Activated naive CD4-positive, alpha-beta T cell treated with anti-CD3 and anti-CD28 coated beads, Interleukin-2, amount 10 ng/mL, durations not matched to agents 7 days and 5 days (primary cell): ENCODE measurements around the gene BNC1.

ENCODE experiments used
- CTCF ChIA-PET: fragments of 350-600 bp; sonication (Branson Sonifier 250); formaldehyde crosslinking; loops from one replicate; lab custom pipeline; 2021; ENCODE audit warnings: antibody characterized with exemption; lab: Charles Lee
- DNase-seq: peaks from one replicate; pipeline ENCODE4 v3.0.0-alpha.2; 2020
- H3K27ac Mint-ChIP-seq: one replicate; pipeline ENCODE4 v1.8.0; 2021; ENCODE audit warnings: mild to moderate bottlenecking, moderate library complexity, mixed read lengths
- H3K27me3 Mint-ChIP-seq: one replicate; pipeline ENCODE4 v1.8.0; 2021; ENCODE audit warnings: mild to moderate bottlenecking, mixed read lengths
- H3K36me3 Mint-ChIP-seq: one replicate; pipeline ENCODE4 v1.8.0; 2021; ENCODE audit warnings: mixed read lengths
- H3K4me1 Mint-ChIP-seq: one replicate; pipeline ENCODE4 v1.8.0; 2021; ENCODE audit warnings: mixed read lengths
- H3K4me3 Mint-ChIP-seq: one replicate; pipeline ENCODE4 v1.8.0; 2021; ENCODE audit warnings: mild to moderate bottlenecking, moderate library complexity, mixed read lengths
- H3K9me3 Mint-ChIP-seq: one replicate; pipeline ENCODE4 v1.8.0; 2021; ENCODE audit warnings: mixed read lengths

BNC1 gene

GRCh38 chr15:83284559-83285283, at the start of gene BNC1:
TSS of gene BNC1 (minus strand) at chr15:83284664. CDS start at chr15:83284628, 36 bp downstream.
- Mint-ChIP-seq H3K27me3 (peaks cover 78% of the 10 kb centered on the region), H3K27ac (no peak within 1 kb of the TSS), H3K4me3 (peak within 1 kb of the TSS; percentile 31), H3K36me3 (no peaks in the 10 kb centered on the region), H3K4me1 (peaks cover 3% of the 10 kb centered on the region), H3K9me3 (no peaks in the 10 kb centered on the region)
- DNase-seq, result no peak
- CTCF ChIA-PET, result no interaction called here

- Mint-ChIP-seq H3K9me3 (no peaks in the 10 kb centered on the region), H3K36me3 (no peaks in the 10 kb centered on the region), H3K4me1 (no peaks in the 10 kb centered on the region), H3K27me3 (peaks cover 4% of the 10 kb centered on the region), H3K27ac (no peak overlapping the region), H3K4me3 (no peak overlapping the region)
- CTCF ChIA-PET, result no interaction called here
- DNase-seq, result no peak
Measured at GRCh38 chr15:83327041-83327440, 42.6 kb upstream of the BNC1 start.

GRCh38 chr15:83324799-83325198, 40.3 kb upstream of the BNC1 start:
- Mint-ChIP-seq H3K36me3 (no peaks in the 10 kb centered on the region), H3K9me3 (no peaks in the 10 kb centered on the region), H3K4me3 (no peak overlapping the region), H3K27ac (no peak overlapping the region), H3K4me1 (no peaks in the 10 kb centered on the region), H3K27me3 (peaks cover 4% of the 10 kb centered on the region)
- CTCF ChIA-PET, result no interaction called here
- no peak for DNase-seq

GRCh38 chr15:83323296-83323711, 38.8 kb upstream of the BNC1 start:
- no peak for DNase-seq
- no peaks in the 10 kb centered on the region for H3K4me1 Mint-ChIP-seq
- CTCF ChIA-PET, result no interaction called here

GRCh38 chr15:83322691-83323090, 38.2 kb upstream of the BNC1 start:
- Mint-ChIP-seq H3K27me3 (peaks cover 9% of the 10 kb centered on the region), H3K4me1 (no peaks in the 10 kb centered on the region), H3K9me3 (no peaks in the 10 kb centered on the region), H3K27ac (no peak overlapping the region), H3K36me3 (no peaks in the 10 kb centered on the region), H3K4me3 (no peak overlapping the region)
- CTCF ChIA-PET, result no interaction called here
- DNase-seq, result no peak

More at GRCh38 chr15:83323296-83323711, 38.8 kb upstream of the BNC1 start:
- H3K9me3 Mint-ChIP-seq, result no peaks in the 10 kb centered on the region
- H3K27me3 Mint-ChIP-seq, result peaks cover 7% of the 10 kb centered on the region
- no peak overlapping the region for H3K27ac Mint-ChIP-seq
- no peaks in the 10 kb centered on the region for H3K36me3 Mint-ChIP-seq
- H3K4me3 Mint-ChIP-seq, result no peak overlapping the region

GRCh38 chr15:83322061-83322460, 37.6 kb upstream of the BNC1 start:
- Mint-ChIP-seq H3K36me3 (no peaks in the 10 kb centered on the region), H3K4me3 (no peak overlapping the region), H3K9me3 (no peaks in the 10 kb centered on the region), H3K27me3 (peaks cover 12% of the 10 kb centered on the region), H3K4me1 (no peaks in the 10 kb centered on the region), H3K27ac (no peak overlapping the region)
- CTCF ChIA-PET, result no interaction called here
- no peak for DNase-seq

GRCh38 chr15:83320844-83321243, 36.4 kb upstream of the BNC1 start:
- Mint-ChIP-seq H3K4me3 (no peak overlapping the region), H3K9me3 (no peaks in the 10 kb centered on the region), H3K4me1 (no peaks in the 10 kb centered on the region), H3K27ac (no peak overlapping the region), H3K36me3 (no peaks in the 10 kb centered on the region), H3K27me3 (peaks cover 8% of the 10 kb centered on the region)
- no peak for DNase-seq
- CTCF ChIA-PET, result no interaction called here

- Mint-ChIP-seq H3K4me3 (no peak overlapping the region), H3K9me3 (no peaks in the 10 kb centered on the region), H3K36me3 (no peaks in the 10 kb centered on the region), H3K4me1 (no peaks in the 10 kb centered on the region), H3K27me3 (peaks cover 8% of the 10 kb centered on the region), H3K27ac (no peak overlapping the region)
- DNase-seq, result no peak
- CTCF ChIA-PET, result no interaction called here
Measured at GRCh38 chr15:83320404-83320803, 35.9 kb upstream of the BNC1 start.

GRCh38 chr15:83319771-83320170, 35.3 kb upstream of the BNC1 start:
- no peaks in the 10 kb centered on the region for H3K4me1 Mint-ChIP-seq
- H3K27ac Mint-ChIP-seq, result no peak overlapping the region
- H3K9me3 Mint-ChIP-seq, result no peaks in the 10 kb centered on the region
- H3K36me3 Mint-ChIP-seq, result no peaks in the 10 kb centered on the region
- H3K27me3 Mint-ChIP-seq, result peaks cover 8% of the 10 kb centered on the region
- CTCF ChIA-PET, result no interaction called here
- no peak overlapping the region for H3K4me3 Mint-ChIP-seq
- no peak for DNase-seq

- no peak overlapping the region for H3K4me3 Mint-ChIP-seq
Measured at GRCh38 chr15:83318861-83319415, 34.5 kb upstream of the BNC1 start.

GRCh38 chr15:83318036-83318435, 33.6 kb upstream of the BNC1 start:
- H3K27me3 Mint-ChIP-seq, result peaks cover 8% of the 10 kb centered on the region
- no peaks in the 10 kb centered on the region for H3K36me3 Mint-ChIP-seq
- H3K27ac Mint-ChIP-seq, result no peak overlapping the region
- H3K4me3 Mint-ChIP-seq, result no peak overlapping the region
- DNase-seq, result no peak
- no peaks in the 10 kb centered on the region for H3K9me3 Mint-ChIP-seq
- no peaks in the 10 kb centered on the region for H3K4me1 Mint-ChIP-seq
- CTCF ChIA-PET, result no interaction called here

More at GRCh38 chr15:83318861-83319415, 34.5 kb upstream of the BNC1 start:
- no peak for DNase-seq
- Mint-ChIP-seq H3K4me1 (no peaks in the 10 kb centered on the region), H3K27me3 (peaks cover 8% of the 10 kb centered on the region), H3K36me3 (no peaks in the 10 kb centered on the region), H3K9me3 (no peaks in the 10 kb centered on the region), H3K27ac (no peak overlapping the region)
- CTCF ChIA-PET, result no interaction called here

GRCh38 chr15:83312071-83312470, 27.6 kb upstream of the BNC1 start:
- Mint-ChIP-seq H3K36me3 (no peaks in the 10 kb centered on the region), H3K4me3 (no peak overlapping the region), H3K27ac (no peak overlapping the region), H3K9me3 (no peaks in the 10 kb centered on the region), H3K27me3 (peaks cover 3% of the 10 kb centered on the region), H3K4me1 (no peaks in the 10 kb centered on the region)
- DNase-seq, result no peak
- CTCF ChIA-PET, result no interaction called here

- CTCF ChIA-PET, result no interaction called here
- no peak for DNase-seq
- no peak overlapping the region for H3K27ac Mint-ChIP-seq
- H3K4me3 Mint-ChIP-seq, result no peak overlapping the region
- H3K9me3 Mint-ChIP-seq, result no peaks in the 10 kb centered on the region
- H3K36me3 Mint-ChIP-seq, result no peaks in the 10 kb centered on the region
- peaks cover 6% of the 10 kb centered on the region for H3K27me3 Mint-ChIP-seq
- H3K4me1 Mint-ChIP-seq, result no peaks in the 10 kb centered on the region
Measured at GRCh38 chr15:83310521-83311456, 26.3 kb upstream of the BNC1 start.

- DNase-seq, result no peak
- H3K27me3 Mint-ChIP-seq, result peaks cover 18% of the 10 kb centered on the region
- no peaks in the 10 kb centered on the region for H3K36me3 Mint-ChIP-seq
- no peak overlapping the region for H3K27ac Mint-ChIP-seq
- CTCF ChIA-PET, result no interaction called here
- no peaks in the 10 kb centered on the region for H3K9me3 Mint-ChIP-seq
- H3K4me3 Mint-ChIP-seq, result no peak overlapping the region
- H3K4me1 Mint-ChIP-seq, result no peaks in the 10 kb centered on the region
Measured at GRCh38 chr15:83308671-83309070, 24.2 kb upstream of the BNC1 start.
